ENCODE measurements around the gene DEFB124. TPM values are rescaled to one million over a fixed set of nuclear protein-coding genes. Genes with fewer than 3 reads are reported as not detected.
"Not testable (repeated sequence)": the region's sequence is repeated elsewhere in the genome, so short reads cannot be mapped to it uniquely, and the experiment has no call there.

DEFB124 gene
- total RNA-seq, 2 experiments from 2014 or later = not detected

- Mint-ChIP-seq H3K9me3 (no peaks in the 10 kb centered on the region), H3K36me3 (ENCODE audit: low read depth) (no peaks in the 10 kb centered on the region), H3K4me3 (no peak overlapping the region), H3K27me3 (peaks cover 9% of the 10 kb centered on the region), H3K4me1 (peaks cover 2% of the 10 kb centered on the region), H3K27ac (no peak overlapping the region)
- no peak for DNase-seq
- CTCF ChIA-PET = interaction anchor here (0.8 to 1.3 kb wide), 2 partner anchors 49 to 104 kb away, joined by 3 read pairs; no protein-coding TSS in a partner anchor
- POLR2A ChIA-PET = interaction anchor here (0.6 kb wide), 1 partner anchor 60 kb away, joined by 3 read pairs; no protein-coding TSS in a partner anchor
Observed at GRCh38 chr20:31508517-31509244, 33.8 kb upstream of the DEFB124 start.

- ChIA-PET CTCF (no interaction called here), POLR2A (no interaction called here)
- Mint-ChIP-seq H3K36me3 (ENCODE audit: low read depth) (no peaks in the 10 kb centered on the region), H3K27me3 (peaks cover 11% of the 10 kb centered on the region), H3K27ac (no peak overlapping the region), H3K4me1 (peaks cover 6% of the 10 kb centered on the region), H3K9me3 (no peaks in the 10 kb centered on the region), H3K4me3 (no peak overlapping the region)
- DNase-seq = no peak
Observed at GRCh38 chr20:31505903-31506302, 31.0 kb upstream of the DEFB124 start.

DNA sequence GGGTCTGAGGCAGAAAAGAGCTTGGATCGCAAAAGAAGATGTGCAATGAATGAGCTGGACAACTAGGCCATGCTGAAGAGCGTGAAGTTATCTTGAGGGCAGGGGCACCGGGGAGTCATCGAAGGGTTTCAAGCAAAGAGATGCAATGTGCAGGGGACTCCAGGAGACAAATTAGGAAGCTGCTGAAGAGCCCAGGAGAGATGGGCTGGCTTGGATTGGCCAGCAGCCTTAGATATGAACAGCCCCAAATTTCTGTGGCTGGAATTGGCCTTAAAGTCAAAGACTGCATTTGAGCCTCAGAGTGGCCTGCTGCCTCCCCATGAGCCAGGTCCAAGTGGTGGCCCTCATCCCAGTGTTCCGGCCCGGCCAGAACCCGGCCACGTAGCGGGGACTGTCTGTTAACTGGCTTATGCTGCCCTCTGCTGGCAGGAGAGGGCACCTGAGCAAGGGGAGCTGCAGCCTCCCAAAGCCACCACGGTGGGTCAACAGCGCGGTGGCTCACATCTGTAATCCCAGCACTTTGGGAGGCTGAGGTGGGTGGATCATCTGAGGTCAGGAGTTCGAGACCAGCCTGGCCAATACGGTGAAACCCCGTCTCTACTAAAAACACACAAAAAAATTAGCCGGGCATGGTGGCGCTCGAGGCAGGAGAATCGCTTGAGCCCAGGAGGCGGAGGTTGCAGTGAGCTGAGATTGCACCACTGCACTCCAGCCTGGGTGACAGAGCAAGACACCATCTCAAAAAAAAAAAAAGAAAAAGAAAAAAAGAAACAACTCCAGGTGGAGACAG lies 28.2 kb upstream of the DEFB124 start:
- H3K9me3 Mint-ChIP-seq; H3K27ac Mint-ChIP-seq; H3K4me1 Mint-ChIP-seq; H3K36me3 Mint-ChIP-seq (ENCODE audit: low read depth); H3K27me3 Mint-ChIP-seq; H3K4me3 Mint-ChIP-seq; POLR2A ChIA-PET: not testable (repeated sequence)
- peak; percentile 83 for DNase-seq
- CTCF ChIA-PET = interaction anchor here (0.5 to 2.2 kb wide), 16 partner anchors 9 to 224 kb away, joined by 3 to 17 read pairs (median 4); partner anchors contain the start of genes DEFB123 and DEFB124

GRCh38 chr20:31500527-31500926 lies 25.6 kb upstream of the DEFB124 start:
- POLR2A ChIA-PET = no interaction called here

DNA sequence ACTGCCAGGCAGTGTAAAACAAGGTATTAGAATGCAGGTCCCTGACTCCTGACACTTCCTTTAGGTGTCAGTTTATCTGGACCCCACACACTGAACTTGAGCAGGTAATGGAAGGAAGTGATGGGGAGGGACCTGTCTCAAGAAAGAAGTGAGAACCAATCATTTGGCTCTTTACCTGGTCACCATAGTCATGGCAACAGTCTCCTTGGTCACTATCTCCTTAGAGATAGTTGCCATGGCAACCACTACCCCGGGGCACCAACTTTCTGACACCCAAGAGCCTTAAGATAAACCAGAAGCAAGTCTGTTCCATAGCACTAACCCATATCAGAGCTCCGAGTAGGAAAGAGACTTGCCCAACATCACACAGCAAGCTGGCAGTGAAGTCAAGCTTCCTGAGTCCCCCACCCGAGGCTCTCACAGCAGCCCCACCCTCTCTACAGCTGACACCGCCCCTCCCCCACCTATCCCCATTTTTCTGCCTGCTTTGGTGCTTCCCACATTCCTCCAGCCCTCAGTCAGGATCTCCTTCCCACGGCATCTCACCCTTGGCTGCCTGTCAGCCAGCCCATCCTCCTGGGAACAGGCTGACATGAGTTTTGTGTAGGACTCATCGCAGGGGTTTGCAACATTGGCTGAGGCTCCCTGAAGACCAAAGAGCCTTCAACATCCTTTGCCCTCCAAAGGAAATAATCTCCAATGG lies 23.1 kb upstream of the DEFB124 start:
- Mint-ChIP-seq H3K27me3 (peaks cover 9% of the 10 kb centered on the region), H3K27ac (no peak overlapping the region), H3K9me3 (no peaks in the 10 kb centered on the region), H3K4me1 (peaks cover 2% of the 10 kb centered on the region), H3K4me3 (no peak overlapping the region), H3K36me3 (ENCODE audit: low read depth) (no peaks in the 10 kb centered on the region)
- no peak for DNase-seq
- ChIA-PET POLR2A (interaction anchor here (0.5 kb wide), 1 partner anchor 60 kb away, joined by 4 read pairs; no protein-coding TSS in a partner anchor), CTCF (interaction anchor here (0.5 kb wide), 1 partner anchor 38 kb away, joined by 3 read pairs; no protein-coding TSS in a partner anchor)

More at GRCh38 chr20:31500527-31500926, 25.6 kb upstream of the DEFB124 start:
- CTCF ChIA-PET = interaction anchor here (1.2 to 1.5 kb wide), 2 partner anchors 10 to 27 kb away, joined by 3 read pairs; no protein-coding TSS in a partner anchor
- Mint-ChIP-seq H3K9me3 (no peaks in the 10 kb centered on the region), H3K4me3 (no peak overlapping the region), H3K27me3 (peaks cover 12% of the 10 kb centered on the region), H3K27ac (no peak overlapping the region), H3K36me3 (ENCODE audit: low read depth) (no peaks in the 10 kb centered on the region), H3K4me1 (peaks cover 6% of the 10 kb centered on the region)
- DNase-seq = no peak

GRCh38 chr20:31496761-31497295 lies 21.9 kb upstream of the DEFB124 start:
- DNase-seq = no peak
- Mint-ChIP-seq H3K36me3 (ENCODE audit: low read depth) (no peaks in the 10 kb centered on the region), H3K27me3 (peaks cover 9% of the 10 kb centered on the region), H3K4me3 (no peak overlapping the region), H3K9me3 (no peaks in the 10 kb centered on the region), H3K4me1 (no peaks in the 10 kb centered on the region), H3K27ac (no peak overlapping the region)
- ChIA-PET POLR2A (no interaction called here), CTCF (no interaction called here)

- Mint-ChIP-seq H3K4me1 (no peaks in the 10 kb centered on the region), H3K4me3 (no peak overlapping the region), H3K9me3 (no peaks in the 10 kb centered on the region), H3K27me3 (peaks cover 9% of the 10 kb centered on the region), H3K36me3 (ENCODE audit: low read depth) (no peaks in the 10 kb centered on the region), H3K27ac (no peak overlapping the region)
- no peak for DNase-seq
- ChIA-PET POLR2A (no interaction called here), CTCF (interaction anchor here (0.6 to 1.8 kb wide), 2 partner anchors 26 to 118 kb away, joined by 3 read pairs; no protein-coding TSS in a partner anchor)
Observed at GRCh38 chr20:31494131-31494530, 19.2 kb upstream of the DEFB124 start.

DNA sequence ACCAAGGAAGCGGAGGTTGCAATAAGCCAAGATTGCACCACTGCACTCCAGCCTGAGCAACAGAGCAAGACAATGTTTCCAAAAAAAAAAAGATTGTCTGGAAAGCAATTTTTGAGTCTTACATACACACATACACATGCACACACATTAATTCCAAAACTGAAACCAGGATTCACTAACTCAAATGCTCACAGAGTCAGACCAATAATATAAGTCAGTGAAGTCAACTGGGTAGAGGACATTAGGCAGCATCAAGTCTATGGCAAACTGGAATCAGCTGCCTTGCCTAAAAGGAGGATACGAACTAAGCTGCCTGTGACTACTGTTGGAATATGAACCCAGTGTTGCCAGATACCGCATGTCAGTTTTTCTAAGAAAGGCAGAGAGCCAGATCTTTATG lies 15.8 kb upstream of the DEFB124 start:
- Mint-ChIP-seq H3K9me3 (no peaks in the 10 kb centered on the region), H3K27me3 (peaks cover 16% of the 10 kb centered on the region), H3K36me3 (ENCODE audit: low read depth) (no peaks in the 10 kb centered on the region), H3K4me1 (no peaks in the 10 kb centered on the region), H3K27ac (no peak overlapping the region), H3K4me3 (no peak overlapping the region)
- DNase-seq = no peak
- CTCF ChIA-PET = interaction anchor here (0.7 to 2.9 kb wide), 2 partner anchors 12 to 17 kb away, joined by 4 to 10 read pairs; no protein-coding TSS in a partner anchor
- POLR2A ChIA-PET = no interaction called here

GRCh38 chr20:31489152-31489551 lies 14.2 kb upstream of the DEFB124 start:
- Mint-ChIP-seq H3K9me3 (no peaks in the 10 kb centered on the region), H3K36me3 (ENCODE audit: low read depth) (no peaks in the 10 kb centered on the region), H3K4me3 (no peak overlapping the region), H3K4me1 (no peaks in the 10 kb centered on the region), H3K27ac (no peak overlapping the region), H3K27me3 (peaks cover 23% of the 10 kb centered on the region)
- ChIA-PET CTCF (interaction anchor here (2.9 kb wide), 1 partner anchor 13 kb away, joined by 10 read pairs; no protein-coding TSS in a partner anchor), POLR2A (no interaction called here)
- DNase-seq = no peak

- H3K27ac Mint-ChIP-seq = no peak overlapping the region
- CTCF ChIA-PET = interaction anchor here (1.0 kb wide), 1 partner anchor 27 kb away, joined by 3 read pairs; no protein-coding TSS in a partner anchor
- POLR2A ChIA-PET = no interaction called here
- no peak for DNase-seq
- no peaks in the 10 kb centered on the region for H3K36me3 Mint-ChIP-seq (ENCODE audit: low read depth)
- H3K4me1 Mint-ChIP-seq = no peaks in the 10 kb centered on the region
- H3K4me3 Mint-ChIP-seq = no peak overlapping the region
- H3K9me3 Mint-ChIP-seq = no peaks in the 10 kb centered on the region
- peaks cover 26% of the 10 kb centered on the region for H3K27me3 Mint-ChIP-seq
Observed at GRCh38 chr20:31488115-31488514, 13.2 kb upstream of the DEFB124 start.

DNA sequence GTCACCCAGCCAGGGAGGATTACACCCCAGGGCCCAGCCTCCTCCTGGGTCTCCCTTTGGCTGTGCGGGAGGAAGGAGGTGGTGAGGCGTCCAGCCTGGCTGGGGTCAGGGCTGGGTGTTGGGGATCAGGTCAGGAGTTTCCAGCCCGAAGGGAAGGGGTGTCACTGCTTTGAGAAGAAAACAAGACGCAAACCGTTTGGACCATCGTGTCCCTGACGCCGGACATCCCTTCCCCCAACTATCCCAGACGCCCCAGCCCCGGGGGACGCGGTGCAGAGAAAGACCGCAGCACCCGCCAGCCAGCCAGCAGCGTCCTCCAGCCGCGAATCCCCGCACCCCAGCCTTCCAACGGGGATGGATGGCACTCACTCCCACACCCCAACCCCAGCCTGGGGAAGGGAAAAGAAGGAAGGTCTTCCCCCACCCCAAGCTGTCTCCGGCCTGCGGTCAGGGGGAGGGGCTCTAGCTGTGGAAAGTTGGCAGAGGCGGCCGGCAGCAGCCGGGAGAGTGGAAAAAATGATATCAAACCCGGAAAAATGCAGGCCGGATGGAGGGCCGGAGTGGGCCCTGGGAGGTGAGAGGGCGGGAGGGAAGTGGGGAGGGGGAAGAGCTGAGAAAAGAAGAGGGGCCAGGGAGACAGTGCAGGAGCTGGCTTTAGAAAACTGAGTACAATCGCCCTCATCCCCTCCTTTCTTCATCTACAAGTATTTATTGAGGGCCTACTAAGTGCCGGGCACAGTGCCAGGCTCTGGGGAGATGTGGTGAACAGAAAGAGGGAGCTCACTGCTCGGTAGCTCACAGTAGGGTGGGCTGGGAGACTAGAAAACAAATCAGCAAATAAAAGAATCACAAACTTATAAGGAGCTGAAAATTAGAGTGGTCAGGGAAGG lies 10.8 kb upstream of the DEFB124 start:
- ChIA-PET CTCF (interaction anchor here (1.5 kb wide), 1 partner anchor 18 kb away, joined by 4 read pairs; no protein-coding TSS in a partner anchor), POLR2A (no interaction called here)
- no peak for DNase-seq
- H3K36me3 Mint-ChIP-seq (ENCODE audit: low read depth) = no peaks in the 10 kb centered on the region
- H3K27me3 Mint-ChIP-seq = peaks cover 32% of the 10 kb centered on the region
- no peak overlapping the region for H3K4me3 Mint-ChIP-seq
- H3K27ac Mint-ChIP-seq = no peak overlapping the region
- H3K9me3 Mint-ChIP-seq = no peaks in the 10 kb centered on the region
- H3K4me1 Mint-ChIP-seq = no peaks in the 10 kb centered on the region

Measured in activated CD4-positive, alpha-beta T cell treated with anti-CD3 and anti-CD28 coated beads, Interleukin-2, amount 10 ng/mL, durations not matched to agents 7 days and 5 days (primary cell).